ENCODE results near the gene CTNND2.

CTNND2 gene

DNA sequence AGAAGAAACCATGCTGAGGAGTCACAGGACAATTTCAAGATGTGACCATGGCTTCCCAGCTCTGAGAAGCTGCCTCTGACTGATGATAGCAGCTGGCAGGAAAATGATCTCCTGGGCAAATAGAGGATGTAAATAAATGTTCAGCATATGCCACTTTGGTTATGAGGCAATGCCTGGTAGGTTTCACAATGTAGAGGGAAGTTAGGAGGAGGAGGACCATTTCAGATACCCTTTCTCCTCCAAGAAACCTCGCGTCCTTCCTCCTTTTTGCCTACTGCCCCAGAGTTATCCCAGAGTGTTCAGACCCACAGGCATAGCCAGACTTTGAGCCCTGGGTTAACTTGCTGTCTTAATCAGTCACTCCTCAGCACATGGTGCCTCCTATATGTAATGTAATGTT, 601.6 kb downstream of the CTNND2 start:
- Histone ChIP-seq H3K27me3 (replicated peaks; ENCODE audit: control insufficient read depth, insufficient read depth, low read length) (no peaks in the 10 kb centered on the region), H3K36me3 (ENCODE audit: control insufficient read depth, insufficient read depth, low read length) (no peaks in the 10 kb centered on the region), H3K4me3 (replicated peaks; ENCODE audit: low read depth, low read length) (no peak overlapping the region)
- no peak for DNase-seq (ENCODE audit: extremely low read depth, insufficient read length)
- TF ChIP-seq, protein P1, sequence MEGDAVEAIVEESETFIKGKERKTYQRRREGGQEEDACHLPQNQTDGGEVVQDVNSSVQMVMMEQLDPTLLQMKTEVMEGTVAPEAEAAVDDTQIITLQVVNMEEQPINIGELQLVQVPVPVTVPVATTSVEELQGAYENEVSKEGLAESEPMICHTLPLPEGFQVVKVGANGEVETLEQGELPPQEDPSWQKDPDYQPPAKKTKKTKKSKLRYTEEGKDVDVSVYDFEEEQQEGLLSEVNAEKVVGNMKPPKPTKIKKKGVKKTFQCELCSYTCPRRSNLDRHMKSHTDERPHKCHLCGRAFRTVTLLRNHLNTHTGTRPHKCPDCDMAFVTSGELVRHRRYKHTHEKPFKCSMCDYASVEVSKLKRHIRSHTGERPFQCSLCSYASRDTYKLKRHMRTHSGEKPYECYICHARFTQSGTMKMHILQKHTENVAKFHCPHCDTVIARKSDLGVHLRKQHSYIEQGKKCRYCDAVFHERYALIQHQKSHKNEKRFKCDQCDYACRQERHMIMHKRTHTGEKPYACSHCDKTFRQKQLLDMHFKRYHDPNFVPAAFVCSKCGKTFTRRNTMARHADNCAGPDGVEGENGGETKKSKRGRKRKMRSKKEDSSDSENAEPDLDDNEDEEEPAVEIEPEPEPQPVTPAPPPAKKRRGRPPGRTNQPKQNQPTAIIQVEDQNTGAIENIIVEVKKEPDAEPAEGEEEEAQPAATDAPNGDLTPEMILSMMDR (IDR thresholded peaks at IDR 0.05; ENCODE audit: insufficient read depth, low read length, poor library complexity, severe bottlenecking), result no peak

DNA sequence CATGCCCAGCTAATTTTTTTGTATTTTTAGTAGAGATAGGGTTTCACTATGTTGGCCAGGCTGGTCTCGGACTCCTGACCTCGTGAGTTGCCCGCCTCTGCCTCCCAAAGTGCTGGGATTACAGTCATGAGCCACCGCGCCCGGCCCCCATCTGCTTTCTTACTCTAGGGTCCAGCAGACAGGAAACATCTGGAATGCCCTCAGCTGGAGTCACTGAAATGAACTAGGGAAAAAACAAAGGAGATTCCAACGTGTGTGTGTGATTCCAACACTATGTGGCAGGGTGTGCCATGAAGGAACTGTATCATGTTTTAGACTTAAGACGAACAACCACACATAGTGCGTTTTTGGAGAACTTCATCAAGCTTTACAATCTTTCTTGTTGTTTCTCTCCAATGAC, 603.1 kb downstream of the CTNND2 start:
- no peak overlapping the region for H3K4me3 ChIP-seq (replicated peaks; ENCODE audit: low read depth, low read length)
- no peak for DNase-seq (ENCODE audit: extremely low read depth, insufficient read length)

DNA sequence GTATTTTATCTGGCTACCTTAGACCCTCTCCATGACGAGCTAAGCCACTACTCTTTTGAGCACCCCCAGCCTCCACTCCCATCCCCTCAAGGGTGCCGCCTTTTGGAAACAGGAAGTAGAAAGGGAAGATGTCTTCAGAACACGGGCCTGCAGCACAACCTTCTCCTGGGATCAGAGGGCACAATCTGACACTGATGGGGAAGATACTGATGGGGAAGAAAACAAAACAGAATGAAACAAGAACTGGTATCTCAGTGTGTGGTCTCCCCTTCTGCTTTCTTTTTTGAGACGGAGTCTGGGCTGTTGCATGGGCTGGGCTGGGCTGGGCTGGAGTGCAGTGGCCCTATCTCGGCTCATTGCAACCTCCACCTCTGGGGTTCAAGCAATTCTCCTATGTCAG, 603.5 kb downstream of the CTNND2 start:
- Histone ChIP-seq H3K4me3 (replicated peaks; ENCODE audit: low read depth, low read length) (no peak overlapping the region), H3K27me3 (replicated peaks; ENCODE audit: control insufficient read depth, insufficient read depth, low read length) (no peaks in the 10 kb centered on the region), H3K36me3 (ENCODE audit: control insufficient read depth, insufficient read depth, low read length) (no peaks in the 10 kb centered on the region)
- DNase-seq (ENCODE audit: extremely low read depth, insufficient read length), result no peak
- TF ChIP-seq, protein P1 (IDR thresholded peaks at IDR 0.05; ENCODE audit: insufficient read depth, low read length, poor library complexity, severe bottlenecking), result no peak

More for the DNA sequence above, 603.1 kb downstream of the CTNND2 start:
- H3K36me3 ChIP-seq (ENCODE audit: control insufficient read depth, insufficient read depth, low read length), result no peaks in the 10 kb centered on the region
- H3K27me3 ChIP-seq (replicated peaks; ENCODE audit: control insufficient read depth, insufficient read depth, low read length), result no peaks in the 10 kb centered on the region
- TF ChIP-seq, protein P1 (IDR thresholded peaks at IDR 0.05; ENCODE audit: insufficient read depth, low read length, poor library complexity, severe bottlenecking), result no peak

DNA sequence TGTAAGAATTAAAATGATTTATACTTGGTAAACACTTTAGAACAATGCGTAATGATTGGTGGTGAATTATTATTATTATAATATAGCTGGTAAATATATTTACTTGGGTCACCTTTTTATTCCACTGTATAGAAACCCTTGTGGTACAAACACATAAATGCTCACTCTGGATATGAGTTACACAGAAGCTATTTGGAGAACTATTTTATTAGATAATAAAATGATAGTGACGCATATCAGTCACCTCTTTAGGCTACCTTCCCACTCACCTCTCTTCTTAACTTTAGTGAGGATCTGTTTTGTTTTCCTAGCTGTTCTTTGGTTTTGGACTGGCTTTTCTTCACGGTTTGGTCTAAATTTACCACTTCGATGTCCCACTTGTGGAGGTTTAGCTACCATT, 605.4 kb downstream of the CTNND2 start:
- no peaks in the 10 kb centered on the region for H3K27me3 ChIP-seq (replicated peaks; ENCODE audit: control insufficient read depth, insufficient read depth, low read length)
- DNase-seq (ENCODE audit: extremely low read depth, insufficient read length), result no peak
- H3K36me3 ChIP-seq (ENCODE audit: control insufficient read depth, insufficient read depth, low read length), result no peaks in the 10 kb centered on the region
- no peak overlapping the region for H3K4me3 ChIP-seq (replicated peaks; ENCODE audit: low read depth, low read length)
- TF ChIP-seq, protein P1 (IDR thresholded peaks at IDR 0.05; ENCODE audit: insufficient read depth, low read length, poor library complexity, severe bottlenecking), result no peak

DNA sequence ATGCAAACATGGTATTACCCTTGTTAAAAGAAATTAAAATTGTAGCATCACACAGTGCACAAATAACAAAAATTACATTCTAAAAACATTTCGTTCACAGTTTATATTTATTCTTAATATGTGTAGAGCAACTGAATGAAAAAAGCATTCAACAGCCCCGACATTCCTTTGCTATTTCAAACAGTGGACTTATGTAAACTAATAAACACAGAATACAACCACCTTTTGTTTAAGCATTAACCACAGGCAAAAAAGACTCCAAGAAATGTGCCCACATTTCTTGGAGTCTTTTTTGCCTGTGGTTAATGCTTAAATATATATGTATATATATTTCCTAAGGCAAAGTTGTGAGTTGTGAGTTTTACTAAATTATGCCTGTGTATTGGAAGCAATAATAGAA, 610.7 kb downstream of the CTNND2 start:
- H3K4me3 ChIP-seq (replicated peaks; ENCODE audit: low read depth, low read length), result no peak overlapping the region
- TF ChIP-seq, protein P1 (IDR thresholded peaks at IDR 0.05; ENCODE audit: insufficient read depth, low read length, poor library complexity, severe bottlenecking), result no peak
- no peak for DNase-seq (ENCODE audit: extremely low read depth, insufficient read length)

DNA sequence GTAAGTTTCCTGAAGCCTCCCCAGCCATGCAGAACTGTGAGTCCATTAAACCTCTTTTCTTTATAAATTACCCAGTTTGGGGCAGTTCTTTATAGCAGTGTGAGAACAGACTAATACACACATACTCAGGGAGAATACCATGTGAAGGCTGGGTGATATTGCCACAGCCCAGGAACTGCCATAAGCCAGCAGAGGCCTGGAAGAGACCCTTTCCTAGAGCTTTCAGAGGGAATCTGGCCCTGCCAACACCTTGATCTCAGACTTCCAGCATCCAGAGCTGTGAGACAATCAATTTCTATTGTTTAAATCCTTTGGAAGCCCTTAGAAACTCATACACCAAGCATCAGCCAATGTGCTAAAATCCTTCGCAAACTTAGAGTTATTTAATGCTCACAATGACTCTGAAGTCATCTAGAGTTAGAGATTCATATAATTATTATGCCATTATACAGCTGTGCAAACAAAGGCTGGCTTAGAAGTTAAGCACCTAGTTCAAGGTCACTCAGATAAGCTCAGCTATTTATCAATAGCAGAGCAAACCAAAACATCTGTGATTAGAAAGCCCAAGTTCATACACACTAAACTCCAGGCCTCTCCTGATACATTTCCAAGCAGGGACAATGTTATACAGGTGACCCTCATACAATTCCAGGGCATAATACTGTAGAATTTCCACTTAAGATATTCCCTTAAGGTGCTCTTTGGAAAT, 611.4 kb downstream of the CTNND2 start:
- no peaks in the 10 kb centered on the region for H3K36me3 ChIP-seq (ENCODE audit: control insufficient read depth, insufficient read depth, low read length)
- no peaks in the 10 kb centered on the region for H3K27me3 ChIP-seq (replicated peaks; ENCODE audit: control insufficient read depth, insufficient read depth, low read length)
- DNase-seq (ENCODE audit: extremely low read depth, insufficient read length), result no peak
- no peak overlapping the region for H3K4me3 ChIP-seq (replicated peaks; ENCODE audit: low read depth, low read length)
- TF ChIP-seq, protein P1 (IDR thresholded peaks at IDR 0.05; ENCODE audit: insufficient read depth, low read length, poor library complexity, severe bottlenecking), result no peak

More for the DNA sequence above, 610.7 kb downstream of the CTNND2 start:
- H3K36me3 ChIP-seq (ENCODE audit: control insufficient read depth, insufficient read depth, low read length), result no peaks in the 10 kb centered on the region
- no peaks in the 10 kb centered on the region for H3K27me3 ChIP-seq (replicated peaks; ENCODE audit: control insufficient read depth, insufficient read depth, low read length)
